Gastrocnemius medialis (tissue), 4 donors: ENCODE data around the gene AVPR2.

Source experiments
- POLR2A ChIP-seq, 2 donors: fragments of 450-650 bp; IDR thresholded peaks; one replicate each; pipeline ENCODE4 v1.6.1; 2017; ENCODE audit warnings: antibody characterized with exemption in 2 of 2, mild to moderate bottlenecking in 2 of 2, moderate library complexity in 2 of 2
- TF ChIP-seq, protein P1 (sequence below), 5 experiments: fragments of 450-650 bp in 3 of 5; fragments of 200-600 bp in 2 of 5; sonication (generic) in 2 of 5; IDR thresholded peaks in 4 of 5; conservative IDR thresholded peaks in 1 of 5; 1 replicate in 4 of 5; 2 replicates in 1 of 5; pipeline ENCODE4 v1.5.1; 2016 to 2019; ENCODE audit warnings: antibody characterized with exemption in 5 of 5, mild to moderate bottlenecking in 3 of 5, moderate library complexity in 3 of 5

DNA sequence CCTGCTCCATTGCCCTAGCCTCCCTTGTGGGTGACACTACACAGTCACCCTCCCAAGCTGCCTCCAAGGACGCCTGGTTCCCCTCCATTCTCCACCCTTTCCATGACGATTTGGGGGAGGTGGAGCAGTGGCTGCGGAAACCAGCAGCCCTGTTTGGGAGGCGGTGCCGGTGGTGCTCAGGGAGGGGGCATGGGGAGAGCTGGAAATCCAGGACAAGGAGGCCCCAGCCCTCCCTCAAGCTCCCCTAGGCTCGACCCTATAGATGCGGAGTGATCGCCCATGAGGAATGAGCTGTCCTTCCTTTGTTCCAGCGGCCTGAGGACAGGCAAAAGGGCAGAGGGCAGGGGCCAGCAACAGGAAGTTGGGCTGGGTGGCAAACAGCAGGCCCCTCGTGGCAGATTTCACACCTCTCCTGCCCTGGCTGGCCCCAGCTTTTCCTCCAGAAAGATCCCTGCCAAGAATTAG is 43.6 kb downstream of the AVPR2 start:
- no peak for TF ChIP-seq POLR2A (IDR thresholded peaks at IDR 0.05)
- TF ChIP-seq, protein P1, sequence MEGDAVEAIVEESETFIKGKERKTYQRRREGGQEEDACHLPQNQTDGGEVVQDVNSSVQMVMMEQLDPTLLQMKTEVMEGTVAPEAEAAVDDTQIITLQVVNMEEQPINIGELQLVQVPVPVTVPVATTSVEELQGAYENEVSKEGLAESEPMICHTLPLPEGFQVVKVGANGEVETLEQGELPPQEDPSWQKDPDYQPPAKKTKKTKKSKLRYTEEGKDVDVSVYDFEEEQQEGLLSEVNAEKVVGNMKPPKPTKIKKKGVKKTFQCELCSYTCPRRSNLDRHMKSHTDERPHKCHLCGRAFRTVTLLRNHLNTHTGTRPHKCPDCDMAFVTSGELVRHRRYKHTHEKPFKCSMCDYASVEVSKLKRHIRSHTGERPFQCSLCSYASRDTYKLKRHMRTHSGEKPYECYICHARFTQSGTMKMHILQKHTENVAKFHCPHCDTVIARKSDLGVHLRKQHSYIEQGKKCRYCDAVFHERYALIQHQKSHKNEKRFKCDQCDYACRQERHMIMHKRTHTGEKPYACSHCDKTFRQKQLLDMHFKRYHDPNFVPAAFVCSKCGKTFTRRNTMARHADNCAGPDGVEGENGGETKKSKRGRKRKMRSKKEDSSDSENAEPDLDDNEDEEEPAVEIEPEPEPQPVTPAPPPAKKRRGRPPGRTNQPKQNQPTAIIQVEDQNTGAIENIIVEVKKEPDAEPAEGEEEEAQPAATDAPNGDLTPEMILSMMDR (IDR thresholded peaks at IDR 0.05 in 4 of 5, conservative IDR thresholded peaks at IDR 0.05 in 1 of 5), result no peak
